PFSK-1 (cell line): ENCODE results near the gene NTN3.
A peak's percentile ranks its signal among the peaks of the same experiment; 100 is the strongest.

ENCODE experiments used
- POLR2AphosphoS5 ChIP-seq: IDR thresholded peaks from 2 replicates; pipeline ENCODE4 v1.6.1; 2012; ENCODE audit warnings: low read depth, mild to moderate bottlenecking, control low read depth, low read length, moderate library complexity
- REST ChIP-seq, 2 experiments: IDR thresholded peaks; 2 replicates each; pipeline versions ENCODE4 v1.6.1 to v1.8.0; 2011 to 2012; ENCODE audit warnings: low read depth in 2 of 2, low read length in 2 of 2, control low read depth in 1 of 2, inconsistent platforms in 1 of 2, mild to moderate bottlenecking in 1 of 2, moderate library complexity in 1 of 2; ENCODE audit not compliant: insufficient read depth in 1 of 2
- SIN3A ChIP-seq: IDR thresholded peaks from 2 replicates; pipeline ENCODE4 v1.6.1; 2012; ENCODE audit warnings: mild to moderate bottlenecking, low read length, moderate library complexity, borderline replicate concordance; ENCODE audit not compliant: insufficient read depth
- TAF1 ChIP-seq: IDR thresholded peaks from 2 replicates; pipeline ENCODE4 v1.6.1; 2012; ENCODE audit warnings: low read length, control low read depth, borderline replicate concordance; ENCODE audit not compliant: insufficient read depth

- TF ChIP-seq REST (IDR thresholded peaks at IDR 0.05; ENCODE audit: insufficient read depth in 1 of 2, low read depth in 2 of 2, low read length in 2 of 2) (no peak), SIN3A (no peak; the same call in 1 of the 2 replicates), TAF1 (no peak), POLR2AphosphoS5 (peak; percentile 71)
Measured at GRCh38 chr16:2429034-2429770, 41.9 kb upstream of the NTN3 start, which contains the start of gene CCNF.
